KOPT-K1 (cell line): ENCODE measurements around the gene HIRA.
"Not testable (repeated sequence)": the region's sequence is repeated elsewhere in the genome, so short reads cannot be mapped to it uniquely, and the experiment has no call there.

ENCODE experiments used
- H3K27ac ChIP-seq: fragments of 200-600 bp; sonication (generic); 2 replicates; pipeline ENCODE4 v1.5.1; 2016; ENCODE audit warnings: antibody characterized with exemption, mild to moderate bottlenecking, low read depth, low read length; ENCODE audit not compliant: poor library complexity, severe bottlenecking
- H3K36me3 ChIP-seq: fragments of 200-600 bp; sonication (generic); 2 replicates; pipeline ENCODE4 v1.5.1; 2017; ENCODE audit warnings: antibody characterized with exemption, mild to moderate bottlenecking, low read length, moderate library complexity; ENCODE audit not compliant: insufficient read depth
- H3K9me3 ChIP-seq: fragments of 200-600 bp; sonication (generic); 2 replicates; pipeline ENCODE4 v1.5.1; 2017; ENCODE audit warnings: antibody characterized with exemption, low read length, mild to moderate bottlenecking; ENCODE audit not compliant: insufficient read depth, poor library complexity, severe bottlenecking

The HIRA gene

GRCh38 chr22:19436444-19437161 is 5.1 kb upstream of the HIRA start:
- H3K36me3 ChIP-seq = peaks cover 67% of the 10 kb centered on the region
- H3K27ac ChIP-seq, H3K9me3 ChIP-seq: not testable (repeated sequence)

- Histone ChIP-seq H3K9me3 (no peaks in the 10 kb centered on the region), H3K27ac (no peak overlapping the region), H3K36me3 (peaks cover 51% of the 10 kb centered on the region)
Measured at GRCh38 chr22:19434829-19435580, 3.5 kb upstream of the HIRA start.

GRCh38 chr22:19434401-19434800 is 2.9 kb upstream of the HIRA start:
- Histone ChIP-seq H3K27ac (no peak overlapping the region), H3K9me3 (no peaks in the 10 kb centered on the region), H3K36me3 (peaks cover 45% of the 10 kb centered on the region)

- H3K9me3 ChIP-seq = no peaks in the 10 kb centered on the region
- peaks cover 49% of the 10 kb centered on the region for H3K36me3 ChIP-seq
- peak within 1 kb of the TSS; percentile 98 for H3K27ac ChIP-seq
Measured at GRCh38 chr22:19432133-19432851, 759 bp upstream of the HIRA start, which contains the start of gene MRPL40. Gene MRPL40 (plus strand): TSS chr22:19432545. CDS start chr22:19432555, 10 bp downstream.

- Histone ChIP-seq H3K36me3 (peaks cover 49% of the 10 kb centered on the region), H3K27ac (peak overlapping the region; percentile 98), H3K9me3 (no peaks in the 10 kb centered on the region)
Measured at GRCh38 chr22:19430890-19431541, 517 bp downstream of the HIRA start.

- H3K9me3 ChIP-seq = no peaks in the 10 kb centered on the region
- peaks cover 46% of the 10 kb centered on the region for H3K36me3 ChIP-seq
- H3K27ac ChIP-seq = peak overlapping the region; percentile 98
Measured at GRCh38 chr22:19429950-19430889, 1.3 kb downstream of the HIRA start.

- H3K36me3 ChIP-seq = peaks cover 54% of the 10 kb centered on the region
- no peaks in the 10 kb centered on the region for H3K9me3 ChIP-seq
- H3K27ac ChIP-seq = peak overlapping the region; percentile 93
Measured at GRCh38 chr22:19424186-19424500, 7.4 kb downstream of the HIRA start.

GRCh38 chr22:19422440-19423301 is 8.9 kb downstream of the HIRA start:
- H3K9me3 ChIP-seq = no peaks in the 10 kb centered on the region
- peak overlapping the region; percentile 93 for H3K27ac ChIP-seq
- H3K36me3 ChIP-seq = peaks cover 43% of the 10 kb centered on the region

- peaks cover 40% of the 10 kb centered on the region for H3K36me3 ChIP-seq
- peak overlapping the region; percentile 93 for H3K27ac ChIP-seq
- H3K9me3 ChIP-seq = peaks cover 5% of the 10 kb centered on the region
Measured at GRCh38 chr22:19420321-19420720, 11.2 kb downstream of the HIRA start.

GRCh38 chr22:19419464-19420178 is 11.9 kb downstream of the HIRA start:
- H3K9me3 ChIP-seq = peaks cover 5% of the 10 kb centered on the region
- peaks cover 33% of the 10 kb centered on the region for H3K36me3 ChIP-seq
- H3K27ac ChIP-seq = peak overlapping the region; percentile 93

GRCh38 chr22:19419086-19419463 is 12.5 kb downstream of the HIRA start:
- H3K9me3 ChIP-seq = peaks cover 5% of the 10 kb centered on the region
- H3K36me3 ChIP-seq = peaks cover 32% of the 10 kb centered on the region
- H3K27ac ChIP-seq = peak overlapping the region; percentile 93

- Histone ChIP-seq H3K36me3 (peaks cover 79% of the 10 kb centered on the region), H3K9me3 (peaks cover 5% of the 10 kb centered on the region), H3K27ac (peak overlapping the region; percentile 17)
Measured at GRCh38 chr22:19412923-19413322, 18.6 kb downstream of the HIRA start.

- Histone ChIP-seq H3K9me3 (peaks cover 5% of the 10 kb centered on the region), H3K36me3 (peaks cover 80% of the 10 kb centered on the region), H3K27ac (peak overlapping the region; percentile 17)
Measured at GRCh38 chr22:19412478-19412877, 19.1 kb downstream of the HIRA start.
